HG03159 (cell line): Measurements from ENCODE around the gene EDAR.

ENCODE experiments used
- ATAC-seq: cut with Tn5 transposase; IDR thresholded peaks from one replicate; pipeline ENCODE4 v1.9.1; 2021; ENCODE audit warnings: mild to moderate bottlenecking, moderate library complexity; ENCODE audit not compliant: unreplicated experiment

EDAR gene

GRCh38 chr2:108942231-108942825 is 46.7 kb downstream of the EDAR start:
- ATAC-seq = no peak

GRCh38 chr2:108941767-108942166 is 47.3 kb downstream of the EDAR start:
- ATAC-seq = no peak

- no peak for ATAC-seq
Measured at GRCh38 chr2:108941161-108941665, 47.8 kb downstream of the EDAR start.

GRCh38 chr2:108940156-108940555 is 48.9 kb downstream of the EDAR start:
- no peak for ATAC-seq

- no peak for ATAC-seq
Measured at GRCh38 chr2:108938077-108938710, 50.8 kb downstream of the EDAR start.

GRCh38 chr2:108937367-108938017 is 51.5 kb downstream of the EDAR start:
- ATAC-seq = no peak

- ATAC-seq = no peak
Measured at GRCh38 chr2:108936866-108937265, 52.2 kb downstream of the EDAR start.

GRCh38 chr2:108936076-108936864 is 52.8 kb downstream of the EDAR start:
- no peak for ATAC-seq

- no peak for ATAC-seq
Measured at GRCh38 chr2:108935271-108935741, 53.7 kb downstream of the EDAR start.

GRCh38 chr2:108934583-108935245 is 54.3 kb downstream of the EDAR start:
- no peak for ATAC-seq

GRCh38 chr2:108934151-108934550 is 54.9 kb downstream of the EDAR start:
- no peak for ATAC-seq

GRCh38 chr2:108933691-108934117 is 55.3 kb downstream of the EDAR start:
- ATAC-seq = no peak

GRCh38 chr2:108932736-108933332 is 56.2 kb downstream of the EDAR start:
- no peak for ATAC-seq

- ATAC-seq = no peak
Measured at GRCh38 chr2:108931372-108931771, 57.6 kb downstream of the EDAR start.

- ATAC-seq = no peak
Measured at GRCh38 chr2:108929807-108930425, 59.1 kb downstream of the EDAR start.

GRCh38 chr2:108928660-108929377 is 60.2 kb downstream of the EDAR start:
- ATAC-seq = no peak

- ATAC-seq = no peak
Measured at GRCh38 chr2:108927936-108928659, 60.9 kb downstream of the EDAR start.

- ATAC-seq = no peak
Measured at GRCh38 chr2:108927405-108927804, 61.6 kb downstream of the EDAR start.
